22Rv1 (cell line): ENCODE data around the gene MTHFD2L.

ENCODE experiments used
- CTCF ChIP-seq: fragments of 450-650 bp; IDR thresholded peaks from 2 replicates; pipeline ENCODE4 v1.5.1; 2017; ENCODE audit warnings: mild to moderate bottlenecking
- ZFX ChIP-seq: fragments of 450-650 bp; IDR thresholded peaks from 2 replicates; pipeline ENCODE4 v1.6.1; 2017; ENCODE audit warnings: antibody characterized with exemption, borderline replicate concordance

- TF ChIP-seq CTCF (no peak), ZFX (no peak)
Observed at GRCh38 chr4:74260036-74260435, 102.1 kb downstream of the MTHFD2L start.
